Neural cell (in vitro differentiated cells): ENCODE measurements around the gene CNTNAP5. TPM values are rescaled to one million over a fixed set of nuclear protein-coding genes. Genes with fewer than 3 reads are reported as not detected.

Experiments
- H2AFZ ChIP-seq: fragments of 200-600, 300-800 bp; sonication (generic), shearing (Covaris generic); 2 replicates; pipeline ENCODE4 v1.6.0; 2014; ENCODE audit warnings: low read depth, mild to moderate bottlenecking, antibody characterized with exemption, low read length, moderate library complexity
- H3F3A ChIP-seq: fragments of 200-600 bp; shearing (Covaris generic); 2 replicates; pipeline ENCODE4 v1.6.1; 2016; ENCODE audit warnings: mild to moderate bottlenecking, moderate library complexity, mixed read lengths, antibody characterized with exemption, low read length; ENCODE audit not compliant: insufficient read depth, poor library complexity, severe bottlenecking
- H3K27ac ChIP-seq: fragments of 200-600, 300-800 bp; sonication (generic), shearing (Covaris generic); 2 replicates; pipeline ENCODE4 v1.5.1; 2014; ENCODE audit warnings: mild to moderate bottlenecking, low read length, moderate library complexity
- H3K27me3 ChIP-seq: fragments of 300-800, 200-600 bp; sonication (generic), shearing (Covaris generic); 2 replicates; pipeline ENCODE4 v1.6.0; 2014; ENCODE audit warnings: mild to moderate bottlenecking, low read depth, low read length, moderate library complexity; ENCODE audit not compliant: insufficient read depth
- H3K36me3 ChIP-seq: fragments of 300-800, 200-600 bp; sonication (generic), shearing (Covaris generic); 2 replicates; pipeline ENCODE4 v1.5.1; 2014; ENCODE audit warnings: mild to moderate bottlenecking, antibody characterized with exemption, low read length, moderate library complexity; ENCODE audit not compliant: insufficient read depth
- H3K4me2 ChIP-seq: fragments of 300-800, 200-600 bp; sonication (generic), shearing (Covaris generic); 2 replicates; pipeline ENCODE4 v1.6.0; 2014; ENCODE audit warnings: mild to moderate bottlenecking, low read length
- H3K4me3 ChIP-seq: fragments of 300-800, 200-600 bp; sonication (generic), shearing (Covaris generic); 2 replicates; pipeline ENCODE4 v1.5.1; 2014; ENCODE audit warnings: mild to moderate bottlenecking, low read length, moderate library complexity
- H3K79me2 ChIP-seq: fragments of 200-600 bp; shearing (Covaris generic); replicated peaks from 2 replicates; pipeline ENCODE4 v1.6.0; 2014; ENCODE audit warnings: mild to moderate bottlenecking, low read length, moderate library complexity; ENCODE audit not compliant: insufficient read depth
- H3K9ac ChIP-seq: fragments of 300-800, 200-600 bp; sonication (generic), shearing (Covaris generic); 2 replicates; pipeline ENCODE4 v1.6.1; 2016; ENCODE audit warnings: mild to moderate bottlenecking, low read length, mixed read lengths
- H3K9me2 ChIP-seq: fragments of 200-600 bp; shearing (Covaris generic); 2 replicates; pipeline ENCODE4 v1.6.1; 2016; ENCODE audit warnings: mild to moderate bottlenecking, low read length, mixed read lengths; ENCODE audit not compliant: insufficient read depth
- H3K9me3 ChIP-seq: fragments of 200-600, 300-800 bp; sonication (generic), shearing (Covaris generic); 2 replicates; pipeline ENCODE4 v1.6.1; 2016; ENCODE audit warnings: mild to moderate bottlenecking, mixed run types, low read length, moderate library complexity, mixed read lengths
- H4K20me1 ChIP-seq: fragments of 200-600 bp; shearing (Covaris generic); 2 replicates; pipeline ENCODE4 v1.6.1; 2016; ENCODE audit warnings: mild to moderate bottlenecking, mixed run types; ENCODE audit not compliant: insufficient read depth
- EP300 ChIP-seq: fragments of 450-650 bp; conservative IDR thresholded peaks from 2 replicates; pipeline ENCODE4 v1.6.1; 2014; ENCODE audit warnings: antibody characterized with exemption, mild to moderate bottlenecking, moderate library complexity; ENCODE audit not compliant: poor library complexity, severe bottlenecking
- EZH2 ChIP-seq: fragments of 200-600, 300-800 bp; shearing (Covaris generic), sonication (generic); IDR thresholded peaks from 2 replicates; pipeline ENCODE4 v1.6.1; 2014; ENCODE audit warnings: antibody characterized with exemption, low read length, borderline replicate concordance, mild to moderate bottlenecking; ENCODE audit not compliant: insufficient read depth, poor library complexity, severe bottlenecking
- MXI1 ChIP-seq: fragments of 450-650 bp; conservative IDR thresholded peaks from 2 replicates; pipeline ENCODE4 v1.6.1; 2014; ENCODE audit warnings: antibody characterized with exemption, mild to moderate bottlenecking; ENCODE audit not compliant: poor library complexity, severe bottlenecking
- POLR2AphosphoS5 ChIP-seq: IDR thresholded peaks from 2 replicates; pipeline ENCODE4 v1.6.1; 2012
- RAD21 ChIP-seq: fragments of 450-650 bp; conservative IDR thresholded peaks from 2 replicates; pipeline ENCODE4 v1.6.1; 2014; ENCODE audit warnings: antibody characterized with exemption, mild to moderate bottlenecking, moderate library complexity
- SMC3 ChIP-seq: fragments of 450-650 bp; conservative IDR thresholded peaks from 2 replicates; pipeline ENCODE4 v1.6.1; 2014; ENCODE audit warnings: antibody characterized with exemption, mild to moderate bottlenecking, moderate library complexity; ENCODE audit not compliant: poor library complexity
- TAF1 ChIP-seq: IDR thresholded peaks from 2 replicates; pipeline ENCODE4 v1.6.1; 2012; ENCODE audit warnings: low read depth
- polyA plus RNA-seq: library from polyadenylated mRNA; depleted of rRNA; stranded (reverse); fragments of >200 nt; gene quantifications from 2 replicates; pipeline ENCODE4 v1.2.3, GENCODE V29; 2014
- TF ChIP-seq, protein P1 (sequence below): fragments of 450-650 bp; IDR thresholded peaks from 2 replicates; pipeline ENCODE4 v1.5.1; 2014; ENCODE audit warnings: antibody characterized with exemption, mild to moderate bottlenecking, moderate library complexity; ENCODE audit not compliant: poor library complexity, severe bottlenecking
- TF ChIP-seq, protein P2 (sequence below): IDR thresholded peaks from 2 replicates; pipeline ENCODE4 v1.6.1; 2012; ENCODE audit warnings: borderline replicate concordance

The CNTNAP5 gene
- polyA plus RNA-seq, 1 donor from 2014 or later = 19.3 TPM

DNA sequence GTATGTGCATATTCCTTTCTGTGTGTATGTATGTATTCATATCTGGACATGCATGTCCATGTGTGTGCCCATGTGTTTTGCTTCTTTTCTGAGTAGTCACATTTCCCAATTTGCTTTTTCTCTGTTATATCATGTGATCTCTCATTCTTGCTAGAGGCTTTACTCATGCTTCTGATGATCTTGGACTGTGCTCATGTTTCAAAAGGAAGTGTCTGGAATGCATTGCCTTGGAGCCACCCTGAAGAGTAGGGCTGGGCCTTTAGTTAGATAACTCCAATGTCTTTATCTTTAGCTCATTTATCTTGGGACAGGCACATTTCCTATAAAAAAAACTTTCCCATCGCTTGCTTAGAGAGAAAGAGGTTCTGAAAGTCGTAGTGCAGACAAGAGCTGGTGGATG, 859.2 kb downstream of the CNTNAP5 start:
- Histone ChIP-seq H3K27me3 (no peaks in the 10 kb centered on the region), H4K20me1 (no peaks in the 10 kb centered on the region), H3F3A (no peaks in the 10 kb centered on the region), H3K79me2 (no peaks in the 10 kb centered on the region), H3K4me3 (no peak overlapping the region), H2AFZ (no peak overlapping the region), H3K9me3 (no peaks in the 10 kb centered on the region), H3K36me3 (peaks cover 5% of the 10 kb centered on the region), H3K27ac (no peak overlapping the region), H3K9me2 (no peaks in the 10 kb centered on the region), H3K9ac (no peak overlapping the region), H3K4me2 (no peak overlapping the region)
- TF ChIP-seq SMC3 = no peak
- TF ChIP-seq MXI1 = no peak
- TF ChIP-seq, protein P1, sequence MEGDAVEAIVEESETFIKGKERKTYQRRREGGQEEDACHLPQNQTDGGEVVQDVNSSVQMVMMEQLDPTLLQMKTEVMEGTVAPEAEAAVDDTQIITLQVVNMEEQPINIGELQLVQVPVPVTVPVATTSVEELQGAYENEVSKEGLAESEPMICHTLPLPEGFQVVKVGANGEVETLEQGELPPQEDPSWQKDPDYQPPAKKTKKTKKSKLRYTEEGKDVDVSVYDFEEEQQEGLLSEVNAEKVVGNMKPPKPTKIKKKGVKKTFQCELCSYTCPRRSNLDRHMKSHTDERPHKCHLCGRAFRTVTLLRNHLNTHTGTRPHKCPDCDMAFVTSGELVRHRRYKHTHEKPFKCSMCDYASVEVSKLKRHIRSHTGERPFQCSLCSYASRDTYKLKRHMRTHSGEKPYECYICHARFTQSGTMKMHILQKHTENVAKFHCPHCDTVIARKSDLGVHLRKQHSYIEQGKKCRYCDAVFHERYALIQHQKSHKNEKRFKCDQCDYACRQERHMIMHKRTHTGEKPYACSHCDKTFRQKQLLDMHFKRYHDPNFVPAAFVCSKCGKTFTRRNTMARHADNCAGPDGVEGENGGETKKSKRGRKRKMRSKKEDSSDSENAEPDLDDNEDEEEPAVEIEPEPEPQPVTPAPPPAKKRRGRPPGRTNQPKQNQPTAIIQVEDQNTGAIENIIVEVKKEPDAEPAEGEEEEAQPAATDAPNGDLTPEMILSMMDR = no peak
- no peak for TF ChIP-seq POLR2AphosphoS5
- no peak for TF ChIP-seq EP300
- no peak for TF ChIP-seq TAF1
- TF ChIP-seq EZH2 = no peak
- TF ChIP-seq RAD21 = no peak
- TF ChIP-seq, protein P2, sequence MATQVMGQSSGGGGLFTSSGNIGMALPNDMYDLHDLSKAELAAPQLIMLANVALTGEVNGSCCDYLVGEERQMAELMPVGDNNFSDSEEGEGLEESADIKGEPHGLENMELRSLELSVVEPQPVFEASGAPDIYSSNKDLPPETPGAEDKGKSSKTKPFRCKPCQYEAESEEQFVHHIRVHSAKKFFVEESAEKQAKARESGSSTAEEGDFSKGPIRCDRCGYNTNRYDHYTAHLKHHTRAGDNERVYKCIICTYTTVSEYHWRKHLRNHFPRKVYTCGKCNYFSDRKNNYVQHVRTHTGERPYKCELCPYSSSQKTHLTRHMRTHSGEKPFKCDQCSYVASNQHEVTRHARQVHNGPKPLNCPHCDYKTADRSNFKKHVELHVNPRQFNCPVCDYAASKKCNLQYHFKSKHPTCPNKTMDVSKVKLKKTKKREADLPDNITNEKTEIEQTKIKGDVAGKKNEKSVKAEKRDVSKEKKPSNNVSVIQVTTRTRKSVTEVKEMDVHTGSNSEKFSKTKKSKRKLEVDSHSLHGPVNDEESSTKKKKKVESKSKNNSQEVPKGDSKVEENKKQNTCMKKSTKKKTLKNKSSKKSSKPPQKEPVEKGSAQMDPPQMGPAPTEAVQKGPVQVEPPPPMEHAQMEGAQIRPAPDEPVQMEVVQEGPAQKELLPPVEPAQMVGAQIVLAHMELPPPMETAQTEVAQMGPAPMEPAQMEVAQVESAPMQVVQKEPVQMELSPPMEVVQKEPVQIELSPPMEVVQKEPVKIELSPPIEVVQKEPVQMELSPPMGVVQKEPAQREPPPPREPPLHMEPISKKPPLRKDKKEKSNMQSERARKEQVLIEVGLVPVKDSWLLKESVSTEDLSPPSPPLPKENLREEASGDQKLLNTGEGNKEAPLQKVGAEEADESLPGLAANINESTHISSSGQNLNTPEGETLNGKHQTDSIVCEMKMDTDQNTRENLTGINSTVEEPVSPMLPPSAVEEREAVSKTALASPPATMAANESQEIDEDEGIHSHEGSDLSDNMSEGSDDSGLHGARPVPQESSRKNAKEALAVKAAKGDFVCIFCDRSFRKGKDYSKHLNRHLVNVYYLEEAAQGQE = no peak

DNA sequence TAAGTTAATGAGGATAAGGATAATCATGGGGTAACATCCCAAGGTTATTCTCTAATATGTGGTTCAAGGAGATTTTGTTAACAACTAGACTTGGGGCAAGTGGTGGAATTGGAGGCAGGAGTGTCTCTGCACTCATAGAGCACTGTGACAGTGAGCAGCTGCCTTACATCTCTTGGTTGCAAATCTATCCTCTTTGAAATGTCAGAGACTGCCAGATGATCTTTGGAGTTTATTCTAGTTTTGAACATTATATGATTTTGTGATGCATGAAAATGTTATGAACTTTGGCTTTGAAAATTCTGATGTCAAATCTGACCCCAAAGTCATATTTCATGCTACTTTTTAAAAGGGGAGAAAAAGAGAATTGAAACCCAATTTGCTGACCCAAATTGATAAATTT, 861.1 kb downstream of the CNTNAP5 start:
- peaks cover 5% of the 10 kb centered on the region for H3K36me3 ChIP-seq
- H3K27me3 ChIP-seq = no peaks in the 10 kb centered on the region
- no peak overlapping the region for H2AFZ ChIP-seq
- no peak overlapping the region for H3K9ac ChIP-seq
- no peak overlapping the region for H3K4me2 ChIP-seq
- H3K4me3 ChIP-seq = no peak overlapping the region
- no peaks in the 10 kb centered on the region for H3K9me3 ChIP-seq
- H3F3A ChIP-seq = no peaks in the 10 kb centered on the region
- H3K27ac ChIP-seq = no peak overlapping the region
- no peaks in the 10 kb centered on the region for H3K79me2 ChIP-seq
- H4K20me1 ChIP-seq = no peaks in the 10 kb centered on the region
- H3K9me2 ChIP-seq = no peaks in the 10 kb centered on the region
- TF ChIP-seq TAF1 (no peak), MXI1 (no peak), EZH2 (no peak), RAD21 (no peak), POLR2AphosphoS5 (no peak), SMC3 (no peak), EP300 (no peak)
- TF ChIP-seq, protein P2 = no peak
- TF ChIP-seq, protein P1 = no peak
